Fibroblast of mammary gland (primary cell): ENCODE results near the gene PUDP.

ENCODE experiments used
- DNase-seq: peaks from one replicate; pipeline ENCODE4 v3.0.0-alpha.2; 2010; ENCODE audit warnings: low read depth
- H3K4me3 ChIP-seq: 2 replicates; pipeline ENCODE4 v1.5.1; 2011; ENCODE audit warnings: low read depth, mild to moderate bottlenecking, low read length, moderate library complexity; ENCODE audit not compliant: control insufficient read depth
- TF ChIP-seq, protein P1 (sequence below): conservative IDR thresholded peaks from 2 replicates; pipeline ENCODE4 v1.5.1; 2011; ENCODE audit warnings: low read depth, low read length, inconsistent platforms; ENCODE audit not compliant: control insufficient read depth, insufficient read depth

PUDP gene

DNA sequence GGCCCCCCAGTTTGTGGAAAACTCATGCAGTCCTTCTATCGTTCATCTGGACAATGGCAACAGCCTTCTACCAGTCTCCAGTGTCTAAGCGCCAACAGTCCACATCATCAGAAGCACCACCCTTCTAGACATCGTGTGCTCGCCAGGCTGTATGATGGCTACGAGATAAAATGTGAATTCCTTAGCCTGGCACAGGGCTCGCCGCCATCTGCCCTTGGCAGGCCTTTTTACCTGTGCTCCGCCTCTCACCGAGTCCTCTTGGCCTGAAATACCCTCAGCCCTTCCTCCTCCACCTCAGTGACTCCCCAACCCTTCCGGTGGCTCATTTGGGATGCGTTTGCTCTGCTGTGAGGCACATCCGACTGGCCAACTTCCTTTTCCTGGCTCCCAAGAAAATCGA, 16.3 kb downstream of the PUDP start:
- TF ChIP-seq, protein P1, sequence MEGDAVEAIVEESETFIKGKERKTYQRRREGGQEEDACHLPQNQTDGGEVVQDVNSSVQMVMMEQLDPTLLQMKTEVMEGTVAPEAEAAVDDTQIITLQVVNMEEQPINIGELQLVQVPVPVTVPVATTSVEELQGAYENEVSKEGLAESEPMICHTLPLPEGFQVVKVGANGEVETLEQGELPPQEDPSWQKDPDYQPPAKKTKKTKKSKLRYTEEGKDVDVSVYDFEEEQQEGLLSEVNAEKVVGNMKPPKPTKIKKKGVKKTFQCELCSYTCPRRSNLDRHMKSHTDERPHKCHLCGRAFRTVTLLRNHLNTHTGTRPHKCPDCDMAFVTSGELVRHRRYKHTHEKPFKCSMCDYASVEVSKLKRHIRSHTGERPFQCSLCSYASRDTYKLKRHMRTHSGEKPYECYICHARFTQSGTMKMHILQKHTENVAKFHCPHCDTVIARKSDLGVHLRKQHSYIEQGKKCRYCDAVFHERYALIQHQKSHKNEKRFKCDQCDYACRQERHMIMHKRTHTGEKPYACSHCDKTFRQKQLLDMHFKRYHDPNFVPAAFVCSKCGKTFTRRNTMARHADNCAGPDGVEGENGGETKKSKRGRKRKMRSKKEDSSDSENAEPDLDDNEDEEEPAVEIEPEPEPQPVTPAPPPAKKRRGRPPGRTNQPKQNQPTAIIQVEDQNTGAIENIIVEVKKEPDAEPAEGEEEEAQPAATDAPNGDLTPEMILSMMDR = no peak
- no peak for DNase-seq
- H3K4me3 ChIP-seq = no peak overlapping the region

DNA sequence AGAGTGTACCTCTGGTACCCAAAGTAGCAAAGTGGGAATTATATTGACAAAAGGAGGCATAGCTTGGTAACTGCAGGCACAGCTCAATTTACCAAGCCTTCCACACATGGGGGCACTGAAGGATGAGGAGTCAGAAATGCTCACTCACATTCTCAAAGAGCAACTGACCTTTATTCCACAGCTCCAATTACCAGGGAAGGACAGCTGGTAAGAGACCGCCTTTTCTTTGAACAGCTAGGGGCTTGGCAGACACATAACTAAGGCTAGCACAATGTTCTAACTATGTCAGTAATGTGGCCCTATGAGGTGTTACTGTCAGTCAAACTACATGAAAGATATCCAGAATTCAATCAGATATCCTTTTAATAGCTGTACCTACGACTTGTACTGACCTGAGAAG, 20.9 kb downstream of the PUDP start:
- H3K4me3 ChIP-seq = no peak overlapping the region
- TF ChIP-seq, protein P1 = no peak
- DNase-seq = no peak

DNA sequence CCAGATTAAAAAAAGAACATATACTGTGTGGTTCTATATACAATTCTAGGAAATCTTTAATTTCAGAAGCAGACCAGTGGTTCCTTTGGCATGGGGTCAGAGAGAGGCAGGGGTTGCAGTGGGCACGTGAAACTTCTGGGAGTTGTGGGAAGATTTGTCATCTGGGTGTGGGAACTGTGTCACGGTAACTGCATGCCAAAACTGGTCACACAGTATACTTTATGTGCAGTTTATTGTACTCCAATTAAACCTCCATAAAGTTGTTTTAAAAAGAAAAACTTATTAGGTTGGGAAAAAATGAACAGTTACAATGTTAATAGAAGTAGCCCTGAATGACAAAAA, 27.1 kb downstream of the PUDP start:
- TF ChIP-seq, protein P1 = no peak
- DNase-seq = peak; percentile 41
- no peak overlapping the region for H3K4me3 ChIP-seq

DNA sequence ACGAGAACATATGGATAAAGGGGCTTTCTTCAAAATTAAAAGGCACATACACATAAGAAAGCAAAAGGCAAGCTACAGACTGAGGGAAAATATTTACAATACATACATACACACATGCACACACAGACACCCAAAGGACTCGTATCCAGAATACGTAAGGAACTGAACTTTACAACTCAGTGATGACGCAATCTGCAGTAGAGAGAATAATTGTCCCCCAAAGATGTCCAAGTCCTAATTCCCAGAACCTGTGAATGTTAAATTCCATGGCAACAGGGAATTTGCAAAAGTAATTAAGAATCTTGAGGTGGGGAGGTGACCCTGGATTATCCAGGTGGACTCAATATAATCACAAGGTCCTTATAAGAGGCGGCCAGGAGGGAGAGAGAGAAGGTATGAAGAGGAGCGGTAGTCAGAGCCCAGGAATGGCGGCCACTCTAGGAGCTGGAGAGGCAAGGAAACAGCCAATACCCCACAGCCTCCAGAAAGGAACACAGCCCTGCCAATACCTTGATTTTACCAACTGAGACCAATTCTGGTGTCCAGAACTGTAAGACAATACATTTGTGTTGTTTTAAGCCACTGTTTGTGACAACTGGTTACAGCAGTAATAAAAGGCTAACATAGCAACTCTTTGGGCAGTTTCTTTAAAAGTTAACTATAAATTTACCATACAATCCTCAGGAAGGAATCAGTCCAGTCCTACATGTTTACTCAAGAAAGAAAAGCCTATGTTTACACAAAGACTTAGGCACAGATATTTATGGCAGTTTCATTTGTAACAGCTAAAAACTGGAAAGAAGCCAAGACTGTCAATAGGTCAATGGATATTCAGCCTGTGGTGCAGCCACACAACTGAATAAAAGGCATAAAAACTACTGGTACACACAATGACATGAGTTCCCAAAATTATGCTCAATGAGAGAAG, 27.7 kb downstream of the PUDP start:
- DNase-seq = peak; percentile 64
- no peak overlapping the region for H3K4me3 ChIP-seq
- TF ChIP-seq, protein P1 = no peak

DNA sequence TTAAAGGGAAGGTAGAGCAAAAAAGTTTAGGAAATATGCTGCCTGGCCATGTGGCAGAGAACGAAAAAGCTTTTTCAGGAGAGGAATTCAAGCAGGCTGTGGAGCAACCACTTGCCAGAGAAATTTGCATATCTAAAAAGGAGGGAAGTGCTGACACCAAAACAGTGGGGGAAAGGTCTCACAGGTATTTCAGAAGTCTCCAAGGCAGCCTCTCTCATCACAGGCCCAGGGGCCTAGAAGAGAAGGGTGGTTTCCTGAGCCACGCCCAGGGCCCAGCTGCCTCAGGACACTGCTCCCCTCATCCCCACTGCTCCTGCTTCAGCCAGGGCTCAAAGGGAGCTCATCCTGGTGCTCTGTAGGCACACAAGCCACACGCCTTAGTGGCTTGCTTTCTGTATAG, 30.4 kb downstream of the PUDP start:
- no peak for DNase-seq
- H3K4me3 ChIP-seq = no peak overlapping the region
- TF ChIP-seq, protein P1 = no peak

DNA sequence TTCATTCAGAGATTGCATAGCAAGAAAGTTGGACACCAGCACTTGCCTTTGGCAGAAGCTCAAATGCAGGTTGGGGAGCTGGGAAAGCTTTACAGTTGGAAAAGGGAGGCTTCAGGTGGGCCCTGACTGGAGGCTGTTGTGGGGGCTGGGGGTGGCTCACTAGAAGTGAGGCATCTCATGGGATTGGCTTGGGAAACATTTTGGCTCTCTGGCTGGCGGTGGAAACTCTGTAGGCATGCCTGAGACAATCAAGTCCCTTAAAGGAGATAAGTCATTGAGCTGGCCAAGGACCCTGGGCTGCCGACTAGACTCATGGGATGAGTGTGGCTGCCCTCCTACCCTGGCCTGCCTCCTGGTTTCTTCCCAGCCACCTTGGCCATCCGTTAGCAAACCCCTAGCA, 31.9 kb downstream of the PUDP start:
- TF ChIP-seq, protein P1 = no peak
- DNase-seq = no peak
- no peak overlapping the region for H3K4me3 ChIP-seq
